Measurements from ENCODE around the gene SERPINA4. TPM values are rescaled to one million over a fixed set of nuclear protein-coding genes. Genes with fewer than 3 reads are reported as not detected.

Gene SERPINA4
- total RNA-seq, result not detected in 2 replicates

GRCh38 chr14:94560751-94561655 is at the start of gene SERPINA4:
SERPINA4 (plus strand) TSS chr14:94561442; CDS start chr14:94563483, 2,041 bp downstream.

GRCh38 chr14:94581127-94581999 is 20.1 kb downstream of the SERPINA4 start, which contains the start of gene SERPINA5:
SERPINA5 (plus strand) TSS chr14:94581426; CDS start chr14:94587363, 5,937 bp downstream.

GRCh38 chr14:94612174-94612573 is 50.9 kb downstream of the SERPINA4 start, which contains the start of gene SERPINA3:
SERPINA3 (plus strand) TSS chr14:94612391; CDS start chr14:94614442, 2,051 bp downstream.

Other genes with a start within 250 kb of the SERPINA4 start
- not detected in 2 replicates for gene SERPINA6, start 238.1 kb upstream of the SERPINA4 start, total RNA-seq
- not detected in 2 replicates for gene SERPINA2, start 194.7 kb upstream of the SERPINA4 start, total RNA-seq
- gene SERPINA1, start 172.8 kb upstream of the SERPINA4 start, total RNA-seq, result 1.3 and 3.1 TPM in 2 replicates
- not detected in 2 replicates for gene SERPINA11, start 108.6 kb upstream of the SERPINA4 start, total RNA-seq
- not detected in 2 replicates for gene SERPINA9, start 85.2 kb upstream of the SERPINA4 start, total RNA-seq
- gene SERPINA12, start 52.0 kb upstream of the SERPINA4 start, total RNA-seq, result not detected in 2 replicates
- not detected in 2 replicates for gene SERPINA5, start 20.0 kb downstream of the SERPINA4 start, total RNA-seq
- gene SERPINA3, start 50.9 kb downstream of the SERPINA4 start, total RNA-seq, result 1.5 and 3.5 TPM in 2 replicates
- gene GSC, start 208.7 kb downstream of the SERPINA4 start, total RNA-seq, result not detected in 2 replicates

All from airway epithelial cell (primary cell).